HUES64 (cell line): Measurements from ENCODE around the gene AKAP11.

ENCODE experiments used
- H3K27ac ChIP-seq: 2 replicates; pipeline ENCODE4 v1.7.0; 2013; ENCODE audit warnings: low read depth, low read length, inconsistent platforms
- H3K27me3 ChIP-seq: 2 replicates; pipeline ENCODE4 v1.6.1; 2013; ENCODE audit warnings: mild to moderate bottlenecking, low read length; ENCODE audit not compliant: insufficient read depth
- H3K36me3 ChIP-seq: 2 replicates; pipeline ENCODE4 v1.6.1; 2013; ENCODE audit warnings: mild to moderate bottlenecking, low read length; ENCODE audit not compliant: insufficient read depth
- H3K4me1 ChIP-seq: 2 replicates; pipeline ENCODE4 v1.6.1; 2013; ENCODE audit warnings: mild to moderate bottlenecking, low read length, moderate library complexity; ENCODE audit not compliant: insufficient read depth
- H3K4me3 ChIP-seq: 2 replicates; pipeline ENCODE4 v1.5.1; 2013; ENCODE audit warnings: mild to moderate bottlenecking, low read length, moderate library complexity
- H3K9ac ChIP-seq: 2 replicates; pipeline ENCODE4 v1.6.1; 2013; ENCODE audit warnings: mild to moderate bottlenecking, low read depth, low read length
- H3K9me3 ChIP-seq: 2 replicates; pipeline ENCODE4 v1.6.1; 2013; ENCODE audit warnings: low read depth, low read length; ENCODE audit not compliant: insufficient read depth
- WGBS: fragments of 150-250, 120-280 bp; methylation state at CpG from one replicate; pipeline ENCODE4 v1.1.7; 2013; ENCODE audit warnings: missing lambda C conversion rate; 5-methylcytosine and 5-hydroxymethylcytosine counted together

Gene AKAP11

GRCh38 chr13:42363941-42364612, 92.1 kb downstream of the AKAP11 start:
- Histone ChIP-seq H3K27me3 (no peaks in the 10 kb centered on the region), H3K36me3 (no peaks in the 10 kb centered on the region), H3K27ac (no peak overlapping the region), H3K4me3 (no peak overlapping the region), H3K4me1 (peaks cover 19% of the 10 kb centered on the region), H3K9ac (no peak overlapping the region), H3K9me3 (no peaks in the 10 kb centered on the region)
- WGBS: 77% methylated on average over 2 of the region's 3 CpGs

GRCh38 chr13:42364613-42365000, 92.7 kb downstream of the AKAP11 start:
- H3K36me3 ChIP-seq: no peaks in the 10 kb centered on the region
- no peaks in the 10 kb centered on the region for H3K27me3 ChIP-seq
- peaks cover 19% of the 10 kb centered on the region for H3K4me1 ChIP-seq
- H3K27ac ChIP-seq: no peak overlapping the region
- H3K9me3 ChIP-seq: no peaks in the 10 kb centered on the region
- no peak overlapping the region for H3K9ac ChIP-seq
- H3K4me3 ChIP-seq: no peak overlapping the region
- 39% methylated on average over 2 of the region's 2 CpGs for WGBS

GRCh38 chr13:42367831-42368230, 95.9 kb downstream of the AKAP11 start:
- H3K9ac ChIP-seq: no peak overlapping the region
- no peaks in the 10 kb centered on the region for H3K36me3 ChIP-seq
- H3K9me3 ChIP-seq: no peaks in the 10 kb centered on the region
- no peak overlapping the region for H3K4me3 ChIP-seq
- H3K27me3 ChIP-seq: no peaks in the 10 kb centered on the region
- peaks cover 19% of the 10 kb centered on the region for H3K4me1 ChIP-seq
- H3K27ac ChIP-seq: no peak overlapping the region
- WGBS: 100% methylated on average over 1 of the region's 2 CpGs

- Histone ChIP-seq H3K9me3 (no peaks in the 10 kb centered on the region), H3K27ac (no peak overlapping the region), H3K9ac (no peak overlapping the region), H3K27me3 (no peaks in the 10 kb centered on the region), H3K4me3 (no peak overlapping the region), H3K36me3 (no peaks in the 10 kb centered on the region), H3K4me1 (peaks cover 18% of the 10 kb centered on the region)
- WGBS: 93% methylated on average over 8 of the region's 8 CpGs
Measured at GRCh38 chr13:42369071-42369797, 97.3 kb downstream of the AKAP11 start.

GRCh38 chr13:42370229-42370628, 98.3 kb downstream of the AKAP11 start:
- Histone ChIP-seq H3K9me3 (no peaks in the 10 kb centered on the region), H3K4me3 (no peak overlapping the region), H3K4me1 (peaks cover 9% of the 10 kb centered on the region), H3K27ac (no peak overlapping the region), H3K36me3 (no peaks in the 10 kb centered on the region), H3K9ac (no peak overlapping the region), H3K27me3 (no peaks in the 10 kb centered on the region)
- WGBS: 77% methylated on average over 6 of the region's 6 CpGs
